Measurements from ENCODE around the gene RPF1. TPM values are rescaled to one million over a fixed set of nuclear protein-coding genes. Genes with fewer than 3 reads are reported as not detected.
"Not testable (repeated sequence)": the region's sequence is repeated elsewhere in the genome, so short reads cannot be mapped to it uniquely, and the experiment has no call there.

Gene RPF1
- total RNA-seq, 2 donors from 2014 or later: 17.9 to 33.2 TPM

- no peak for DNase-seq (ENCODE audit: low spot score)
- no peak for TF ChIP-seq CTCF (IDR thresholded peaks at IDR 0.05)
- Histone ChIP-seq H3K4me1 (ENCODE audit: control insufficient read depth in 1 of 2, low read depth in 2 of 2) (peaks cover 38 to 53% of the 10 kb centered on the region in 2 donors), H3K9me3 (no peaks in the 10 kb centered on the region), H3K4me3 (peak overlapping the region; percentile 71), H3K27ac (peak overlapping the region; percentile 91 to 92), H3K27me3 (replicated peaks; ENCODE audit: insufficient read depth) (no peaks in the 10 kb centered on the region), H3K36me3 (peaks cover under 1% of the 10 kb centered on the region)
- no peak for ATAC-seq (ENCODE audit: insufficient number of reproducible peaks, low FRiP score, low read depth)
Observed at GRCh38 chr1:84504580-84505492, 25.8 kb downstream of the RPF1 start.

- ATAC-seq (ENCODE audit: insufficient number of reproducible peaks, low FRiP score, low read depth): peak; percentile 50
- no peaks in the 10 kb centered on the region for H3K36me3 ChIP-seq
- H3K9me3 ChIP-seq: no peaks in the 10 kb centered on the region
- DNase-seq (ENCODE audit: low spot score): peak; percentile 6
- H3K4me3 ChIP-seq: peak overlapping the region; percentile 71
- H3K4me1 ChIP-seq (ENCODE audit: control insufficient read depth in 1 of 2, low read depth in 2 of 2): peaks cover 34 to 47% of the 10 kb centered on the region in 2 donors
- peak overlapping the region; percentile 91 to 92 for H3K27ac ChIP-seq
- no peak for TF ChIP-seq CTCF (IDR thresholded peaks at IDR 0.05)
- H3K27me3 ChIP-seq (replicated peaks; ENCODE audit: insufficient read depth): no peaks in the 10 kb centered on the region
Observed at GRCh38 chr1:84505493-84506001, 26.5 kb downstream of the RPF1 start.

GRCh38 chr1:84506002-84506728 is 27.1 kb downstream of the RPF1 start, which contains the start of the genes GNG5 and SPATA1:
GNG5 (minus strand) TSS chr1:84506581; CDS start chr1:84506091, 490 bp downstream.
SPATA1 (plus strand) TSS chr1:84506386; CDS start chr1:84516360, 9,974 bp downstream.
- Histone ChIP-seq H3K9me3 (no peaks in the 10 kb centered on the region), H3K4me3 (peak within 1 kb of the TSS; percentile 71), H3K27ac (peak within 1 kb of the TSS; percentile 91 to 92), H3K36me3 (no peaks in the 10 kb centered on the region), H3K4me1 (ENCODE audit: control insufficient read depth in 1 of 2, low read depth in 2 of 2) (peaks cover 28 to 41% of the 10 kb centered on the region in 2 donors), H3K27me3 (replicated peaks; ENCODE audit: insufficient read depth) (no peaks in the 10 kb centered on the region)
- ATAC-seq (ENCODE audit: insufficient number of reproducible peaks, low FRiP score, low read depth) (peak; percentile 96), DNase-seq (ENCODE audit: low spot score) (peak; percentile 95)
- no peak for TF ChIP-seq CTCF (IDR thresholded peaks at IDR 0.05)

GRCh38 chr1:84506729-84507453 is 27.8 kb downstream of the RPF1 start:
- Histone ChIP-seq H3K27ac (peak overlapping the region; percentile 91 to 92), H3K36me3 (no peaks in the 10 kb centered on the region), H3K27me3 (replicated peaks; ENCODE audit: insufficient read depth) (no peaks in the 10 kb centered on the region), H3K4me3 (peak overlapping the region; percentile 71), H3K9me3 (no peaks in the 10 kb centered on the region), H3K4me1 (ENCODE audit: control insufficient read depth in 1 of 2, low read depth in 2 of 2) (peaks cover 23 to 34% of the 10 kb centered on the region in 2 donors)
- DNase-seq (ENCODE audit: low spot score) (no peak), ATAC-seq (ENCODE audit: insufficient number of reproducible peaks, low FRiP score, low read depth) (no peak)
- no peak for TF ChIP-seq CTCF (IDR thresholded peaks at IDR 0.05)

- ATAC-seq (ENCODE audit: insufficient number of reproducible peaks, low FRiP score, low read depth); H3K27ac ChIP-seq; H3K9me3 ChIP-seq; H3K36me3 ChIP-seq; DNase-seq (ENCODE audit: low spot score); H3K27me3 ChIP-seq (replicated peaks; ENCODE audit: insufficient read depth); H3K4me3 ChIP-seq: not testable (repeated sequence)
- peaks cover 17 to 26% of the 10 kb centered on the region in 2 donors for H3K4me1 ChIP-seq (ENCODE audit: control insufficient read depth in 1 of 2, low read depth in 2 of 2)
Observed at GRCh38 chr1:84507887-84508286, 28.8 kb downstream of the RPF1 start.

All from thoracic aorta (tissue), 2 donors.